B cell (primary cell): ENCODE data around the gene C10orf62. TPM values are rescaled to one million over a fixed set of nuclear protein-coding genes. Genes with fewer than 3 reads are reported as not detected.

Experiments used
- ATAC-seq: fragments of 200-7000 bp; cut with Tn5 transposase; one replicate; pipeline ENCODE4 v1.10.0; 2021; ENCODE audit warnings: low read depth, mild to moderate bottlenecking, moderate number of reproducible peaks, moderate library complexity
- CTCF ChIA-PET: fragments of 350-600 bp; sonication (Branson Sonifier 250); formaldehyde crosslinking; loops from one replicate; lab custom pipeline; 2021; ENCODE audit warnings: antibody characterized with exemption, inconsistent platforms; lab: Charles Lee
- POLR2A ChIA-PET: fragments of 350-600 bp; sonication (Branson Sonifier 250); formaldehyde crosslinking; loops from one replicate; lab custom pipeline; 2021; ENCODE audit warnings: antibody characterized with exemption; lab: Charles Lee
- DNase-seq: peaks from one replicate; pipeline ENCODE4 v3.0.0; 2013
- H2AFZ ChIP-seq: 2 replicates; pipeline ENCODE4 v1.6.1; 2012; ENCODE audit warnings: mild to moderate bottlenecking, low read depth, low read length; ENCODE audit not compliant: insufficient read depth, poor library complexity, severe bottlenecking
- H3K27ac ChIP-seq, 2 donors: 1 replicate in 1 of 2; 2 replicates in 1 of 2; pipeline ENCODE4 v1.5.1; 2012 to 2013; ENCODE audit warnings: low read length in 2 of 2, mild to moderate bottlenecking in 2 of 2, moderate library complexity in 1 of 2
- H3K27me3 ChIP-seq, 4 experiments: fragments of 200-600 bp in 1 of 4; sonication (generic) in 1 of 4; replicated peaks in 1 of 4; 1 replicate in 2 of 4; 2 replicates in 2 of 4; pipeline versions ENCODE4 v1.6.1 to v1.7.0; 2013 to 2016; ENCODE audit warnings: low read length in 3 of 4, mild to moderate bottlenecking in 2 of 4, mixed read lengths in 1 of 4, moderate library complexity in 1 of 4; ENCODE audit not compliant: insufficient read depth in 4 of 4, control insufficient read depth in 3 of 4; ENCODE audit errors: control extremely low read depth in 1 of 4
- H3K36me3 ChIP-seq, 2 experiments: replicated peaks in 1 of 2; 1 replicate in 1 of 2; 2 replicates in 1 of 2; pipeline versions ENCODE4 v1.6.1 to v1.7.1; 2013; ENCODE audit warnings: low read length in 1 of 2; ENCODE audit not compliant: insufficient read depth in 2 of 2, control insufficient read depth in 1 of 2; ENCODE audit errors: control extremely low read depth in 1 of 2, extremely low read depth in 1 of 2
- H3K4me1 ChIP-seq, 2 donors: fragments of 200-600 bp in 1 of 2; sonication (generic) in 1 of 2; 1 replicate in 1 of 2; 2 replicates in 1 of 2; pipeline versions ENCODE4 v1.5.1 to v1.6.1; 2013 to 2017; ENCODE audit warnings: low read length in 2 of 2; ENCODE audit not compliant: control insufficient read depth in 2 of 2, insufficient read depth in 2 of 2
- H3K4me2 ChIP-seq: replicated peaks from 2 replicates; pipeline ENCODE3; 2012; ENCODE audit warnings: mild to moderate bottlenecking, low read depth, low read length; ENCODE audit not compliant: poor library complexity, severe bottlenecking
- H3K4me3 ChIP-seq, 5 experiments: fragments of 200-600 bp in 1 of 5; sonication (generic) in 1 of 5; 1 replicate in 3 of 5; 2 replicates in 2 of 5; pipeline versions ENCODE4 v1.5.1 to v1.7.0; 2011 to 2016; ENCODE audit warnings: low read length in 4 of 5, mild to moderate bottlenecking in 4 of 5, low read depth in 2 of 5, control low read depth in 1 of 5, moderate library complexity in 1 of 5; ENCODE audit not compliant: insufficient read depth in 1 of 5; ENCODE audit errors: control extremely low read depth in 1 of 5, extremely low read depth in 1 of 5
- H3K79me2 ChIP-seq: fragments of 200-600 bp; sonication (generic); one replicate; pipeline ENCODE4 v1.6.0; 2016; ENCODE audit warnings: low read length; ENCODE audit not compliant: control insufficient read depth, insufficient read depth
- H3K9ac ChIP-seq: fragments of 200-600 bp; sonication (generic); 2 replicates; pipeline ENCODE4 v1.6.1; 2017; ENCODE audit warnings: mild to moderate bottlenecking, low read length, moderate library complexity
- H3K9me3 ChIP-seq, 3 donors: one replicate each; pipeline versions ENCODE4 v1.6.1 to v1.7.1; 2013; ENCODE audit warnings: low read length in 2 of 3; ENCODE audit not compliant: control insufficient read depth in 2 of 3, insufficient read depth in 1 of 3; ENCODE audit errors: control extremely low read depth in 1 of 3
- H4K20me1 ChIP-seq: 2 replicates; pipeline ENCODE4 v1.6.0; 2012; ENCODE audit warnings: mild to moderate bottlenecking, low read length; ENCODE audit not compliant: insufficient read depth, control insufficient read depth, poor library complexity, severe bottlenecking
- H3K27ac Mint-ChIP-seq: one replicate; pipeline ENCODE4 v1.8.0; 2021; ENCODE audit warnings: mixed read lengths
- H3K27me3 Mint-ChIP-seq: one replicate; pipeline ENCODE4 v1.8.0; 2021; ENCODE audit warnings: mixed read lengths
- H3K4me1 Mint-ChIP-seq: one replicate; pipeline ENCODE4 v1.8.0; 2021; ENCODE audit warnings: mixed read lengths
- H3K4me3 Mint-ChIP-seq: one replicate; pipeline ENCODE4 v1.8.0; 2021; ENCODE audit warnings: mixed read lengths
- H3K9me3 Mint-ChIP-seq: one replicate; pipeline ENCODE4 v1.8.0; 2022; ENCODE audit warnings: mixed read lengths; ENCODE audit not compliant: insufficient read depth
- CTCF ChIP-seq: fragments of 200-600 bp; IDR thresholded peaks from one replicate; pipeline ENCODE4 v1.8.0; 2022; ENCODE audit warnings: antibody characterized with exemption, mild to moderate bottlenecking
- EZH2 ChIP-seq: IDR thresholded peaks from 2 replicates; pipeline ENCODE4 v1.6.1; 2012; ENCODE audit warnings: borderline replicate concordance, low read depth, mild to moderate bottlenecking, moderate library complexity, low read length; ENCODE audit not compliant: insufficient read depth, poor library complexity, severe bottlenecking
- WGBS: methylation state at CpG from one replicate; pipeline ENCODE4 v1.1.5; 2013; ENCODE audit warnings: missing lambda C conversion rate; ENCODE audit not compliant: insufficient coverage; 5-methylcytosine and 5-hydroxymethylcytosine counted together
- intact Hi-C: fragments of 100-400 bp; cut with micrococcal nuclease; formaldehyde crosslinking; loops from one replicate; pipeline ENCODE4 v1.10.0; 2022
- polyA plus RNA-seq: library from polyadenylated mRNA; depleted of rRNA; stranded (reverse); fragments of >200 nt; gene quantifications from 2 replicates; pipeline ENCODE4 v1.2.3, GENCODE V29; 2012
- total RNA-seq, 2 donors: library from RNA; stranded (reverse); fragments of 120-200 nt in 1 of 2; gene quantifications; 1 replicate in 1 of 2; 2 replicates in 1 of 2; pipeline versions ENCODE4 v1.2.3 to v1.2.4, GENCODE V29; 2013 to 2022

C10orf62 gene
- total and polyA plus RNA-seq, 2 donors (not counting 1 experiment from before 2014, with no cell fraction given) = not detected

DNA sequence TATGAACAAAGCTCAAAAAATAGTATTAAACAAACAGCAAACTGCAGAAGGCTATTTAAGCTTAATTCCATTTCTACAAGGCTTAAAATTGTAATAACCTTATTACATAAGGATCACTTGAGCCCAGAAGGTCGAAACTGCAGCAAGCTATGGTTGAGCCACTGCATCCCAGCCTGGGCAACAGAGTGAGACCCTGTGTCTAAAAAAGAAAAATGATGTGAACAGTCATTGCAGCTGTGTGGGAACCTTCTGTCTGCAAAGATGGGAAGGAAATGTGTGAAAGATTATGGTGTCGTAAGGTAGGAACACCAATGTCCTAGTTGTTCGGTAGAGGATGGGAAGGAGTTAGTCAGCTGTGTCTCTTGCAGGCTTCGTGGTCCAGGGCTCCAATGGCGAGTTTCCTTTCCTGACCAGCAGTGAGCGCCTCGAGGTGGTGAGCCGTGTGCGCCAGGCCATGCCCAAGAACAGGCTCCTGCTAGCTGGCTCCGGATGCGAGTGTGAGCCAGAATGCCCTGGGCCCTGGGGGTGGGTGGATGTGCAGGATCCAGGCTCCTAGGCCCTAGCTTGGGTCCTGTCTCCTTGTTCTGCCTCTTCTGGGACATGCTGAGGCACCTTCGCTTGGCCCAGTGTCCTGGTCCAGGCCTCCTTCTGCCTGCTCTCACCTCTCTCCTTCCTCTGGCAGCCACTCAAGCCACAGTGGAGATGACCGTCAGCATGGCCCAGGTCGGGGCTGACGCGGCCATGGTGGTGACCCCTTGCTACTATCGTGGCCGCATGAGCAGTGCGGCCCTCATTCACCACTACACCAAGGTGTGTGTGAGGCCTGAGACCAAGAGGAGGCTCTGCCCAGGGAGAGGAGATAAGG lies 9.1 kb downstream of the C10orf62 start:
- no peak for TF ChIP-seq CTCF
- TF ChIP-seq EZH2 = no peak
- no peak overlapping the region for H2AFZ ChIP-seq
- DNase-seq (no peak), ATAC-seq (no peak)
- CTCF ChIA-PET = no interaction called here
- H3K27me3 ChIP-seq = no peaks in the 10 kb centered on the region
- H3K27ac ChIP-seq = no peak overlapping the region
- H4K20me1 ChIP-seq = no peaks in the 10 kb centered on the region
- H3K9me3 ChIP-seq = no peaks in the 10 kb centered on the region
- POLR2A ChIA-PET = no interaction called here
- Mint-ChIP-seq H3K27ac (no peak overlapping the region), H3K27me3 (no peaks in the 10 kb centered on the region), H3K4me1 (no peaks in the 10 kb centered on the region), H3K9me3 (no peaks in the 10 kb centered on the region), H3K4me3 (no peak overlapping the region)
- H3K4me1 ChIP-seq = no peaks in the 10 kb centered on the region
- 93% methylated on average over 16 of the region's 19 CpGs for WGBS
- H3K36me3 ChIP-seq = no peaks in the 10 kb centered on the region
- H3K4me2 ChIP-seq = no peak overlapping the region
- no peak overlapping the region for H3K9ac ChIP-seq
- H3K4me3 ChIP-seq = no peak overlapping the region
- H3K79me2 ChIP-seq = no peaks in the 10 kb centered on the region
- intact Hi-C loops = no loop called here

DNA sequence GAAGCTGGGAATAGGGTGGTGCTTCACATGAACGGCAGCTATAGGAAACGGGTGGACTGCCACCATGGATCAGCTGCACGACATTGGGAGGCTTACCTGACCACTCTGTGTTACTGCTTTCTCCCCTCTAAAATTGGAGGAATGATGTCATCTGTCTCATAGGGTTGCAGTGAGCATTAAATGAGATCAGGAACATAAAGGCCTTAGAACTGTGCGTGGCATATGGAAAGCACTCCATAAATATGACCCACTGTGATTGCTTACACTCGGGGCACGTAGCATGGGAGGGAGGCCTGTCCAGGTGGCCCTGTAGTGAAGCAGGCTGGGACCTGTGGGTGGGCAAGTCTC lies 9.7 kb downstream of the C10orf62 start:
- DNase-seq (no peak), ATAC-seq (no peak)
- Histone ChIP-seq H4K20me1 (no peaks in the 10 kb centered on the region), H3K9ac (no peak overlapping the region), H3K36me3 (no peaks in the 10 kb centered on the region), H3K27me3 (no peaks in the 10 kb centered on the region), H2AFZ (no peak overlapping the region), H3K79me2 (no peaks in the 10 kb centered on the region), H3K4me2 (no peak overlapping the region), H3K27ac (no peak overlapping the region), H3K4me1 (no peaks in the 10 kb centered on the region), H3K4me3 (no peak overlapping the region), H3K9me3 (no peaks in the 10 kb centered on the region)
- H3K27ac Mint-ChIP-seq = no peak overlapping the region
- 91% methylated on average over 3 of the region's 6 CpGs for WGBS
- H3K27me3 Mint-ChIP-seq = no peaks in the 10 kb centered on the region
- H3K4me1 Mint-ChIP-seq = no peaks in the 10 kb centered on the region
- TF ChIP-seq EZH2 = no peak
- no peak for TF ChIP-seq CTCF
- ChIA-PET CTCF (no interaction called here), POLR2A (no interaction called here)
- intact Hi-C loops = no loop called here
- H3K4me3 Mint-ChIP-seq = no peak overlapping the region
- H3K9me3 Mint-ChIP-seq = no peaks in the 10 kb centered on the region
